Omental fat pad (tissue), 4 donors: Measurements from ENCODE around the gene SVIL. TPM values are rescaled to one million over a fixed set of nuclear protein-coding genes. Genes with fewer than 3 reads are reported as not detected.

ENCODE experiments used
- ATAC-seq: fragments of 150-250 bp; one replicate; pipeline ENCODE4 v1.9.1; 2016; ENCODE audit warnings: mild to moderate bottlenecking, moderate library complexity; ENCODE audit not compliant: low FRiP score
- DNase-seq: peaks from one replicate; pipeline ENCODE4 v3.0.0-alpha.2; 2019; ENCODE audit warnings: low spot score
- total RNA-seq, 4 donors: library from RNA; depleted of rRNA; stranded (reverse); fragments of >200 nt; gene quantifications; one replicate each; pipeline ENCODE4 v1.1.0, GENCODE V29; 2016
- TF ChIP-seq, protein P1 (sequence below), 3 donors: fragments of 450-650 bp; IDR thresholded peaks; one replicate each; pipeline ENCODE4 v1.5.1; 2016 to 2017; ENCODE audit warnings: antibody characterized with exemption in 3 of 3, mild to moderate bottlenecking in 3 of 3, moderate library complexity in 2 of 3

SVIL gene
- total RNA-seq, 4 donors from 2014 or later = 22.8 to 44.4 (median 30.5) TPM

DNA sequence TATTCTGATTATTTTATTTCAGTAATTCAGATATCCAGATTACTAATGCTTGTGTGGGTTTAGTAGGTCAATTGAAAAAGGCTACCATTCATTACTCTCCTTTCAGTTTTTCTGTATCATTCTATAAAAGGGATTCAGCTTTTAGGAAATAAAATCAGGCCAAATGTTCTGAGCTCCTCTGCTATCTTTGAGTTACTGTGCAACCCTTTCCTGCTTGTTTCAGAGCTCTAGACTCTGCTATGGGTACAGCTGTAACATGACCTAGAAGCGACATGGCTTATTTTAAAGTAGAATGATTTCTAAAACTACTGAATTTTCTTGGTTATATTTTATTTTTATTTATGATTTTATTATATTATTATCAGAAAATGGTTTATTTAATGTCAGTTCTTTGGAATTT, 203.1 kb downstream of the SVIL start:
- TF ChIP-seq, protein P1, sequence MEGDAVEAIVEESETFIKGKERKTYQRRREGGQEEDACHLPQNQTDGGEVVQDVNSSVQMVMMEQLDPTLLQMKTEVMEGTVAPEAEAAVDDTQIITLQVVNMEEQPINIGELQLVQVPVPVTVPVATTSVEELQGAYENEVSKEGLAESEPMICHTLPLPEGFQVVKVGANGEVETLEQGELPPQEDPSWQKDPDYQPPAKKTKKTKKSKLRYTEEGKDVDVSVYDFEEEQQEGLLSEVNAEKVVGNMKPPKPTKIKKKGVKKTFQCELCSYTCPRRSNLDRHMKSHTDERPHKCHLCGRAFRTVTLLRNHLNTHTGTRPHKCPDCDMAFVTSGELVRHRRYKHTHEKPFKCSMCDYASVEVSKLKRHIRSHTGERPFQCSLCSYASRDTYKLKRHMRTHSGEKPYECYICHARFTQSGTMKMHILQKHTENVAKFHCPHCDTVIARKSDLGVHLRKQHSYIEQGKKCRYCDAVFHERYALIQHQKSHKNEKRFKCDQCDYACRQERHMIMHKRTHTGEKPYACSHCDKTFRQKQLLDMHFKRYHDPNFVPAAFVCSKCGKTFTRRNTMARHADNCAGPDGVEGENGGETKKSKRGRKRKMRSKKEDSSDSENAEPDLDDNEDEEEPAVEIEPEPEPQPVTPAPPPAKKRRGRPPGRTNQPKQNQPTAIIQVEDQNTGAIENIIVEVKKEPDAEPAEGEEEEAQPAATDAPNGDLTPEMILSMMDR (IDR thresholded peaks at IDR 0.05) = no peak
- ATAC-seq = no peak

DNA sequence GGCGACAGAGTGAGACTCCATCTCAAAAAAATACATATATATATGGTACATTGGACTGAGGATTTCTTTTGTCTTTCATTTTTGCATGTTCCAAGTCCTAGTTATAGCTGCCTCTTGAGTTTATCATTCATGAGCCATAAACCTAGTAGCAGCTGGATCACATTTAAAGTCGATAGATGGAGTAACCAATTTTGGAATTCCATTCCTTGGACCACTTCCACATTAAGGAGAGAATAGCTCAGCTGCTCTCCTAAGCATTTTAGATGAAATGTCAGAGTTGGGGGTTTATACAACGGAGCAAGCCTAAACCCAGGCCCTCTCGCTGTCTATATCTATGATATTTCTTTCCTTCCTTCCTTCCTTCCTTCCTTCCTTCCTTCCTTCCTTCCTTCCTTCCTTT, 204.7 kb downstream of the SVIL start:
- TF ChIP-seq, protein P1 (IDR thresholded peaks at IDR 0.05) = no peak
- DNase-seq = no peak
- no peak for ATAC-seq

More for the DNA sequence above, 203.1 kb downstream of the SVIL start:
- no peak for DNase-seq

DNA sequence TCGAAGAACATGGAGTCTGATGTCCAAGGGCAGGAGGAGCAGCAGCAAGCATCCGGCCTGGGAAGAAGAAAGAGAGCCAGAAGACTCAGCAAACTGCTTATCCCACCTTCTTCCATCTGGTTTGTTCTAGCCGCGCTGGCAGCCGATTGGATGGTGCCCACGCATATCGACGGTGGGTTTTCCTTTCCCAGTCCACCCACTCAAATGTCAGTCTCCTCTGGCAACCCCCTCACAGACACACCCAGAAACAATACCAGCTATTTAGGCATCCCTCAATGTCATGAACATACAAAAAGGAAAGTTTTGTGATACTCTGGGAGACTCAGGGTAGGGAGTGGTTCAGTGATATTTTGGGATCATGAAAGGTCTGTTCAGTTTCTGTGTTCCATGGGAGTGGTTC, 206.3 kb downstream of the SVIL start:
- ATAC-seq (no peak), DNase-seq (no peak)
- TF ChIP-seq, protein P1 (IDR thresholded peaks at IDR 0.05) = no peak

DNA sequence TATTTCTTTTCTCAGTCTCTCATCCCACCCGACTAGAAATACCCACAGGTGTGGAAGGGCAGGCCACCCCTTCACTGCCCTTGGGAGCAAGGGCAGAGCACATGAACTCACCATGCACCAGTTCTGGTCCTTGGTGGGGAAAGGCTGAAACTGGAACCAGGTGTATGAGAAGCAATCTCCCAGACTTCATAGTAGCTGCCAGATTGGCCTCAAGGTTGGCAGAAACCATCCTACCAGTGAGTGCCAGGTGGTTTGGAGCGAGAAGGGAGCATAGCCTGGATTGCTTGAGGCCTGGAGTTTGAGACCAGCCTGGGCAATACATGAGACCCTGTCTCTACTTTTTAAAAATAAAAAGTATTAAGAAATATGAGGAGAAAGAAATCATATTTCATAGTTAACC, 207.1 kb downstream of the SVIL start:
- DNase-seq (no peak), ATAC-seq (no peak)
- TF ChIP-seq, protein P1 (IDR thresholded peaks at IDR 0.05) = no peak

DNA sequence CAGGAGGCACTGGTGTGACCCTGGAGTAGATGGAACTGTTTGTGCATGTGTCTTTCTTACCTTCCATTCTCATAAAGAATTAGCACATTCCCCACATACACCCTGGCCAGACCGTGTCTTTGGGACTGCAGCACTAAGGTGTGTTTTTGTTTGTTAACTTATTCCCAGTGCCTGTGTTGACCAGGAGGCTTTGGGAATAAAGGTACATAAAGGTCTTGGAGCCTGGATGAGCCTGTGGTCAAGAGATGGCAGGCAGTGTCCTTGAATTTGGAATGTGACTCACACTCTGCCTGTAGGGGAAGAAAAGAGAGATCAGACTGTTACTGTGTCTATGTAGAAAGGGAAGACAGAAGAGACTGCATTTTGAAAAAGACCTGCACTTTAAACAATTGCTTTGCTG, 208.4 kb downstream of the SVIL start:
- TF ChIP-seq, protein P1 (IDR thresholded peaks at IDR 0.05) = no peak
- ATAC-seq (no peak), DNase-seq (no peak)

DNA sequence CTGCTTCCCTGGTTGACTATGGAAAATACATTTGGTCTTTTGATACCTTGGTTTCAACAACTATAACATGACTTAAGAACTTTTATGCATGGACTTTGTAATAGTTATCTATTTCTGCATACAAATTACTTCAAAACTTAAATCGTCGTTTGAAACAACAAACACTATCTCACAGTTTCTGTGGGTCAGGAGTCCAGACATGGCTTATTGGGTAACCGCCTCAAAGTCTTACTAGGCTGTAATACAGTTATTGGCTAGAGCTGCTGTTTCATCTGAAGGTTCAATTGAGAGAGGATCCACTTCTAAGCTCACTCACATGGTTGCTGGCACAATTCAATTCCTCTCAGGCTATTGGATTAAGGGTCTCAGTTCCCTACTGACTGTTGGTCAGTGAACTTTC, 210.8 kb downstream of the SVIL start:
- TF ChIP-seq, protein P1 (IDR thresholded peaks at IDR 0.05) = no peak
- DNase-seq (no peak), ATAC-seq (no peak)

DNA sequence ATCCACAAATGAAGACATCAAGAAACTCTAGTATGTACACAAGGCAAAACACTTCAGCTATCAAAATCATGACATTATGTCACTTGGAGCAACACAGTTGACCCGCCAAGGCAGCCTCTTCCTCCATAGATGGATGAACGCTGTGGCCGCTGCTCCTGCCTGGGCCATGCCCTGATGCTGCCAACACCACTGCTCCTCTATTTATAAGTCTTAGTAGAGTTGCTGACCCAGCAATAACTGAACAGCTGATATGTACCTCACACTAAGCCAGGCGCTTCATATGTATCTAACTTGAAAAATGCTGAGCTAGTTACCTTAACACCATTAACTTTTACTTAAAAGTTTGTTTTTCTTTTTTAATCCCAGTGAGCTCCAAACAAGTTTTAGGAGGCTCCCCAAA, 214.0 kb downstream of the SVIL start:
- ATAC-seq = no peak
- DNase-seq = no peak
- TF ChIP-seq, protein P1 (IDR thresholded peaks at IDR 0.05) = no peak
